DOHH2 (cell line): Measurements from ENCODE around the gene MRC1.

ENCODE experiments used
- H3F3A ChIP-seq: fragments of 200-600 bp; sonication (generic), shearing (Covaris generic); 2 replicates; pipeline ENCODE4 v1.6.0; 2016; ENCODE audit warnings: antibody characterized with exemption, mild to moderate bottlenecking; ENCODE audit not compliant: control insufficient read depth, insufficient read depth
- H3K27ac ChIP-seq: fragments of 200-600 bp; sonication (generic); 2 replicates; pipeline ENCODE4 v1.5.1; 2014; ENCODE audit warnings: low read depth, mild to moderate bottlenecking, low read length, moderate library complexity
- H3K27me3 ChIP-seq: fragments of 200-600 bp; sonication (generic); 2 replicates; pipeline ENCODE4 v1.6.1; 2014; ENCODE audit warnings: mild to moderate bottlenecking, low read length, mixed read lengths; ENCODE audit not compliant: control insufficient read depth
- H3K36me3 ChIP-seq: fragments of 200-600 bp; sonication (generic); 2 replicates; pipeline ENCODE4 v1.6.1; 2014; ENCODE audit warnings: mild to moderate bottlenecking, low read length, moderate library complexity, mixed read lengths; ENCODE audit not compliant: control insufficient read depth
- H3K4me1 ChIP-seq: fragments of 200-600 bp; sonication (generic); 2 replicates; pipeline ENCODE4 v1.6.1; 2014; ENCODE audit warnings: mild to moderate bottlenecking, low read length, mixed read lengths; ENCODE audit not compliant: control insufficient read depth
- H3K4me2 ChIP-seq: fragments of 200-600 bp; sonication (generic); 2 replicates; pipeline ENCODE4 v1.6.0; 2014; ENCODE audit warnings: mild to moderate bottlenecking, low read length, moderate library complexity
- H3K4me3 ChIP-seq: fragments of 200-600 bp; sonication (generic); 2 replicates; pipeline ENCODE4 v1.5.1; 2014; ENCODE audit warnings: mild to moderate bottlenecking, low read length, mixed read lengths
- H3K79me2 ChIP-seq: fragments of 200-600 bp; sonication (generic); 2 replicates; pipeline ENCODE4 v1.6.1; 2014; ENCODE audit warnings: mild to moderate bottlenecking, low read length, mixed read lengths; ENCODE audit not compliant: control insufficient read depth
- H3K9me2 ChIP-seq: fragments of 200-600 bp; sonication (generic); replicated peaks from 2 replicates; pipeline ENCODE4 v1.6.1; 2014; ENCODE audit warnings: mild to moderate bottlenecking, low read length, mixed read lengths; ENCODE audit not compliant: control insufficient read depth
- H3K9me3 ChIP-seq: fragments of 200-600 bp; sonication (generic); 2 replicates; pipeline ENCODE4 v1.6.1; 2014; ENCODE audit warnings: antibody characterized with exemption, low read length, mixed read lengths; ENCODE audit not compliant: control insufficient read depth, insufficient read depth
- H4K20me1 ChIP-seq: fragments of 200-600 bp; sonication (generic); 2 replicates; pipeline ENCODE4 v1.6.0; 2014; ENCODE audit warnings: low read depth, mild to moderate bottlenecking, antibody characterized with exemption, low read length, moderate library complexity; ENCODE audit not compliant: control insufficient read depth, insufficient read depth
- CTCF ChIP-seq: fragments of 200-600 bp; sonication (generic); IDR thresholded peaks from one replicate; pipeline ENCODE4 v1.5.1; 2014; ENCODE audit warnings: antibody characterized with exemption, mild to moderate bottlenecking, low read depth, low read length; ENCODE audit not compliant: poor library complexity, severe bottlenecking
- EZH2phosphoT487 ChIP-seq: fragments of 200-600 bp; sonication (generic); IDR thresholded peaks from 2 replicates; pipeline ENCODE4 v1.6.1; 2017; ENCODE audit warnings: borderline replicate concordance, mild to moderate bottlenecking, antibody characterized with exemption, low read length, moderate library complexity, mixed read lengths

Gene MRC1

GRCh38 chr10:17789396-17789795 is 19.8 kb upstream of the MRC1 start:
- no peaks in the 10 kb centered on the region for H4K20me1 ChIP-seq
- no peak overlapping the region for H3K27ac ChIP-seq
- H3F3A ChIP-seq, result no peaks in the 10 kb centered on the region
- TF ChIP-seq CTCF (no peak), EZH2phosphoT487 (no peak)
- H3K27me3 ChIP-seq, result no peaks in the 10 kb centered on the region
- no peaks in the 10 kb centered on the region for H3K36me3 ChIP-seq
- no peaks in the 10 kb centered on the region for H3K79me2 ChIP-seq
- H3K9me3 ChIP-seq, result no peaks in the 10 kb centered on the region
- H3K4me2 ChIP-seq, result no peak overlapping the region
- H3K4me1 ChIP-seq, result no peaks in the 10 kb centered on the region
- H3K9me2 ChIP-seq, result no peaks in the 10 kb centered on the region
- H3K4me3 ChIP-seq, result no peak overlapping the region

GRCh38 chr10:17790651-17791050 is 18.5 kb upstream of the MRC1 start:
- no peak overlapping the region for H3K4me3 ChIP-seq
- H3K9me3 ChIP-seq, result no peaks in the 10 kb centered on the region
- H3K4me1 ChIP-seq, result no peaks in the 10 kb centered on the region
- TF ChIP-seq CTCF (no peak), EZH2phosphoT487 (no peak)
- no peaks in the 10 kb centered on the region for H3K9me2 ChIP-seq
- H3K4me2 ChIP-seq, result no peak overlapping the region
- H4K20me1 ChIP-seq, result no peaks in the 10 kb centered on the region
- H3K36me3 ChIP-seq, result no peaks in the 10 kb centered on the region
- no peaks in the 10 kb centered on the region for H3F3A ChIP-seq
- no peaks in the 10 kb centered on the region for H3K27me3 ChIP-seq
- no peak overlapping the region for H3K27ac ChIP-seq
- no peaks in the 10 kb centered on the region for H3K79me2 ChIP-seq

GRCh38 chr10:17792991-17793390 is 16.2 kb upstream of the MRC1 start:
- no peaks in the 10 kb centered on the region for H4K20me1 ChIP-seq
- H3F3A ChIP-seq, result no peaks in the 10 kb centered on the region
- no peaks in the 10 kb centered on the region for H3K9me3 ChIP-seq
- no peaks in the 10 kb centered on the region for H3K36me3 ChIP-seq
- H3K79me2 ChIP-seq, result no peaks in the 10 kb centered on the region
- no peak overlapping the region for H3K4me2 ChIP-seq
- no peaks in the 10 kb centered on the region for H3K27me3 ChIP-seq
- H3K9me2 ChIP-seq, result no peaks in the 10 kb centered on the region
- no peak overlapping the region for H3K4me3 ChIP-seq
- no peaks in the 10 kb centered on the region for H3K4me1 ChIP-seq
- no peak overlapping the region for H3K27ac ChIP-seq
- TF ChIP-seq EZH2phosphoT487, result no peak

GRCh38 chr10:17793823-17794644 is 15.1 kb upstream of the MRC1 start:
- Histone ChIP-seq H3F3A (no peaks in the 10 kb centered on the region), H3K4me1 (no peaks in the 10 kb centered on the region), H3K4me2 (no peak overlapping the region), H3K79me2 (no peaks in the 10 kb centered on the region), H3K36me3 (no peaks in the 10 kb centered on the region), H3K27ac (no peak overlapping the region), H4K20me1 (no peaks in the 10 kb centered on the region), H3K9me3 (no peaks in the 10 kb centered on the region), H3K27me3 (no peaks in the 10 kb centered on the region), H3K4me3 (no peak overlapping the region), H3K9me2 (no peaks in the 10 kb centered on the region)
- no peak for TF ChIP-seq EZH2phosphoT487
- no peak for TF ChIP-seq CTCF
